ENCODE data around the gene PTPA. TPM values are rescaled to one million over a fixed set of nuclear protein-coding genes. Genes with fewer than 3 reads are reported as not detected.

Gene PTPA
- total RNA-seq, 1 donor from 2014 or later: 66.8 TPM

GRCh38 chr9:129139993-129140396 lies 28.8 kb downstream of the PTPA start:
- H3K4me1 ChIP-seq (ENCODE audit: control insufficient read depth in 3 of 3, insufficient read depth in 3 of 3, low read length in 3 of 3): peaks cover 61 to 72% (median 64%) of the 10 kb centered on the region in 3 donors
- peak overlapping the region; percentile 100 for H3K27ac ChIP-seq (ENCODE audit: low read depth, low read length)
- H3K9me3 ChIP-seq (ENCODE audit: control insufficient read depth in 3 of 3, low read length in 3 of 3): no peaks in the 10 kb centered on the region
- H3K36me3 ChIP-seq (ENCODE audit: control insufficient read depth in 3 of 3, insufficient read depth in 3 of 3, low read length in 3 of 3): peaks cover 22 to 28% (median 27%) of the 10 kb centered on the region in 3 donors
- H3K4me3 ChIP-seq (ENCODE audit: low read length in 3 of 3): peak overlapping the region; percentile 79 to 88 (median 88)
- peak overlapping the region; percentile 95 to 100 (median 99) for H3K9ac ChIP-seq (ENCODE audit: low read depth in 1 of 3, low read length in 3 of 3)
- no peaks in the 10 kb centered on the region for H3K27me3 ChIP-seq (ENCODE audit: control insufficient read depth in 3 of 3, insufficient read depth in 3 of 3, low read length in 3 of 3)

- Histone ChIP-seq H3K9me3 (ENCODE audit: control insufficient read depth in 3 of 3, low read length in 3 of 3) (no peaks in the 10 kb centered on the region), H3K36me3 (ENCODE audit: control insufficient read depth in 3 of 3, insufficient read depth in 3 of 3, low read length in 3 of 3) (peaks cover 18 to 27% (median 26%) of the 10 kb centered on the region in 3 donors), H3K4me1 (ENCODE audit: control insufficient read depth in 3 of 3, insufficient read depth in 3 of 3, low read length in 3 of 3) (peaks cover 67 to 78% (median 69%) of the 10 kb centered on the region in 3 donors), H3K27me3 (ENCODE audit: control insufficient read depth in 3 of 3, insufficient read depth in 3 of 3, low read length in 3 of 3) (no peaks in the 10 kb centered on the region), H3K9ac (ENCODE audit: low read depth in 1 of 3, low read length in 3 of 3) (peak overlapping the region; percentile 95 to 100 (median 99)), H3K27ac (ENCODE audit: low read depth, low read length) (peak overlapping the region; percentile 100), H3K4me3 (ENCODE audit: low read length in 3 of 3) (peak overlapping the region; percentile 79 to 88 (median 87))
These were observed 29.3 kb downstream of the PTPA start for GRCh38 chr9:129140397-129141065.

- Histone ChIP-seq H3K4me1 (ENCODE audit: control insufficient read depth in 3 of 3, insufficient read depth in 3 of 3, low read length in 3 of 3) (peaks cover 75 to 86% (median 78%) of the 10 kb centered on the region in 3 donors), H3K27me3 (ENCODE audit: control insufficient read depth in 3 of 3, insufficient read depth in 3 of 3, low read length in 3 of 3) (no peaks in the 10 kb centered on the region), H3K36me3 (ENCODE audit: control insufficient read depth in 3 of 3, insufficient read depth in 3 of 3, low read length in 3 of 3) (peaks cover 16 to 27% (median 26%) of the 10 kb centered on the region in 3 donors)
These were observed 30.1 kb downstream of the PTPA start for GRCh38 chr9:129141066-129142041.

GRCh38 chr9:129142138-129142935 lies 31.1 kb downstream of the PTPA start:
- peaks cover 84 to 92% (median 84%) of the 10 kb centered on the region in 3 donors for H3K4me1 ChIP-seq (ENCODE audit: control insufficient read depth in 3 of 3, insufficient read depth in 3 of 3, low read length in 3 of 3)
- peak overlapping the region; percentile 62 to 79 (median 65) for H3K9ac ChIP-seq (ENCODE audit: low read depth in 1 of 3, low read length in 3 of 3)
- H3K36me3 ChIP-seq (ENCODE audit: control insufficient read depth in 3 of 3, insufficient read depth in 3 of 3, low read length in 3 of 3): peaks cover 10 to 23% (median 23%) of the 10 kb centered on the region in 3 donors
- no peaks in the 10 kb centered on the region for H3K27me3 ChIP-seq (ENCODE audit: control insufficient read depth in 3 of 3, insufficient read depth in 3 of 3, low read length in 3 of 3)
- peak overlapping the region; percentile 57 to 87 (median 79) for H3K4me3 ChIP-seq (ENCODE audit: low read length in 3 of 3)
- no peaks in the 10 kb centered on the region for H3K9me3 ChIP-seq (ENCODE audit: control insufficient read depth in 3 of 3, low read length in 3 of 3)
- peak overlapping the region; percentile 100 for H3K27ac ChIP-seq (ENCODE audit: low read depth, low read length)

More at GRCh38 chr9:129141066-129142041, 30.1 kb downstream of the PTPA start:
- H3K4me3 ChIP-seq (ENCODE audit: low read length in 3 of 3): peak overlapping the region; percentile 72 to 87 (median 79)
- H3K27ac ChIP-seq (ENCODE audit: low read depth, low read length): peak overlapping the region; percentile 100
- peak overlapping the region; percentile 75 to 100 (median 92) for H3K9ac ChIP-seq (ENCODE audit: low read depth in 1 of 3, low read length in 3 of 3)
- no peaks in the 10 kb centered on the region for H3K9me3 ChIP-seq (ENCODE audit: control insufficient read depth in 3 of 3, low read length in 3 of 3)

GRCh38 chr9:129143031-129143927 lies 32.1 kb downstream of the PTPA start:
- peak overlapping the region; percentile 48 to 87 (median 79) for H3K4me3 ChIP-seq (ENCODE audit: low read length in 3 of 3)
- H3K36me3 ChIP-seq (ENCODE audit: control insufficient read depth in 3 of 3, insufficient read depth in 3 of 3, low read length in 3 of 3): peaks cover 13 to 24% (median 21%) of the 10 kb centered on the region in 3 donors
- H3K9me3 ChIP-seq (ENCODE audit: control insufficient read depth in 3 of 3, low read length in 3 of 3): no peaks in the 10 kb centered on the region
- H3K4me1 ChIP-seq (ENCODE audit: control insufficient read depth in 3 of 3, insufficient read depth in 3 of 3, low read length in 3 of 3): peaks cover 84 to 86% (median 85%) of the 10 kb centered on the region in 3 donors
- no peaks in the 10 kb centered on the region for H3K27me3 ChIP-seq (ENCODE audit: control insufficient read depth in 3 of 3, insufficient read depth in 3 of 3, low read length in 3 of 3)
- peak overlapping the region; percentile 100 for H3K27ac ChIP-seq (ENCODE audit: low read depth, low read length)
- H3K9ac ChIP-seq (ENCODE audit: low read depth in 1 of 3, low read length in 3 of 3): peak overlapping the region; percentile 35 to 79 (median 62)

- H3K9ac ChIP-seq (ENCODE audit: low read depth in 1 of 3, low read length in 3 of 3): peak overlapping the region; percentile 48 to 75 (median 74)
- no peaks in the 10 kb centered on the region for H3K9me3 ChIP-seq (ENCODE audit: control insufficient read depth in 3 of 3, low read length in 3 of 3)
- peaks cover 26 to 36% (median 30%) of the 10 kb centered on the region in 3 donors for H3K36me3 ChIP-seq (ENCODE audit: control insufficient read depth in 3 of 3, insufficient read depth in 3 of 3, low read length in 3 of 3)
- H3K27me3 ChIP-seq (ENCODE audit: control insufficient read depth in 3 of 3, insufficient read depth in 3 of 3, low read length in 3 of 3): no peaks in the 10 kb centered on the region
- peaks cover 68 to 77% (median 72%) of the 10 kb centered on the region in 3 donors for H3K4me1 ChIP-seq (ENCODE audit: control insufficient read depth in 3 of 3, insufficient read depth in 3 of 3, low read length in 3 of 3)
- H3K4me3 ChIP-seq (ENCODE audit: low read length in 3 of 3): peak overlapping the region in 2 of 3 donors; percentile 9 to 13
- peak overlapping the region; percentile 83 for H3K27ac ChIP-seq (ENCODE audit: low read depth, low read length)
These were observed 34.1 kb downstream of the PTPA start for GRCh38 chr9:129145316-129145715.

GRCh38 chr9:129145841-129146292 lies 34.7 kb downstream of the PTPA start:
- Histone ChIP-seq H3K27ac (ENCODE audit: low read depth, low read length) (peak overlapping the region; percentile 83), H3K27me3 (ENCODE audit: control insufficient read depth in 3 of 3, insufficient read depth in 3 of 3, low read length in 3 of 3) (no peaks in the 10 kb centered on the region), H3K4me3 (ENCODE audit: low read length in 3 of 3) (peak overlapping the region in 2 of 3 donors; percentile 6 to 9), H3K9ac (ENCODE audit: low read depth in 1 of 3, low read length in 3 of 3) (peak overlapping the region; percentile 48 to 75 (median 74)), H3K4me1 (ENCODE audit: control insufficient read depth in 3 of 3, insufficient read depth in 3 of 3, low read length in 3 of 3) (peaks cover 63 to 72% (median 68%) of the 10 kb centered on the region in 3 donors), H3K9me3 (ENCODE audit: control insufficient read depth in 3 of 3, low read length in 3 of 3) (no peaks in the 10 kb centered on the region), H3K36me3 (ENCODE audit: control insufficient read depth in 3 of 3, insufficient read depth in 3 of 3, low read length in 3 of 3) (peaks cover 26 to 36% (median 30%) of the 10 kb centered on the region in 3 donors)

- Histone ChIP-seq H3K9ac (ENCODE audit: low read depth in 1 of 3, low read length in 3 of 3) (peak overlapping the region; percentile 48 to 75 (median 74)), H3K9me3 (ENCODE audit: control insufficient read depth in 3 of 3, low read length in 3 of 3) (no peaks in the 10 kb centered on the region), H3K4me3 (ENCODE audit: low read length in 3 of 3) (peak overlapping the region in 1 of 3 donors; percentile 6), H3K4me1 (ENCODE audit: control insufficient read depth in 3 of 3, insufficient read depth in 3 of 3, low read length in 3 of 3) (peaks cover 57 to 66% (median 61%) of the 10 kb centered on the region in 3 donors), H3K36me3 (ENCODE audit: control insufficient read depth in 3 of 3, insufficient read depth in 3 of 3, low read length in 3 of 3) (peaks cover 26 to 37% (median 34%) of the 10 kb centered on the region in 3 donors), H3K27me3 (ENCODE audit: control insufficient read depth in 3 of 3, insufficient read depth in 3 of 3, low read length in 3 of 3) (no peaks in the 10 kb centered on the region), H3K27ac (ENCODE audit: low read depth, low read length) (peak overlapping the region; percentile 83)
These were observed 35.3 kb downstream of the PTPA start for GRCh38 chr9:129146441-129146941.

All from skeletal muscle tissue (tissue), 4 donors.